Stomach (tissue), 9 donors: Measurements from ENCODE around the gene KRT83. TPM values are rescaled to one million over a fixed set of nuclear protein-coding genes. Genes with fewer than 3 reads are reported as not detected.

Experiments used
- DNase-seq, 2 donors: peaks; one replicate each; pipeline versions ENCODE4 v3.0.0 to v3.0.0-alpha.2; 2013 to 2019
- H3K27ac ChIP-seq, 5 donors: fragments of 200-600 bp in 4 of 5; sonication (generic) in 4 of 5; one replicate each; pipeline ENCODE4 v1.5.1; 2013 to 2019; ENCODE audit warnings: mild to moderate bottlenecking in 1 of 5, moderate library complexity in 1 of 5
- H3K27me3 ChIP-seq, 3 donors: fragments of 200-600 bp; sonication (generic); one replicate each; pipeline ENCODE4 v1.5.1; 2017 to 2019; ENCODE audit warnings: mixed run types in 1 of 3
- H3K36me3 ChIP-seq, 4 donors: fragments of 200-600 bp; sonication (generic); 1 replicate in 3 of 4; 2 replicates in 1 of 4; pipeline ENCODE4 v1.5.1; 2016 to 2019
- H3K4me1 ChIP-seq, 4 donors: fragments of 200-600 bp; sonication (generic); one replicate each; pipeline ENCODE4 v1.5.1; 2016 to 2019
- H3K4me3 ChIP-seq, 4 donors: fragments of 200-600 bp; sonication (generic) in 3 of 4; one replicate each; pipeline ENCODE4 v1.5.1; 2016 to 2019; ENCODE audit warnings: mild to moderate bottlenecking in 1 of 4
- H3K9me3 ChIP-seq, 4 donors: fragments of 200-600 bp; sonication (generic); one replicate each; pipeline ENCODE4 v1.5.1; 2016 to 2019
- CTCF ChIP-seq, 7 experiments: fragments of 450-650 bp in 4 of 7; fragments of 200-600 bp in 3 of 7; sonication (generic) in 3 of 7; IDR thresholded peaks; one replicate each; pipeline ENCODE4 v1.5.1; 2016 to 2019; ENCODE audit warnings: antibody characterized with exemption in 7 of 7, control low read depth in 2 of 7, mild to moderate bottlenecking in 1 of 7
- EP300 ChIP-seq: sonication (generic); formaldehyde crosslinking; IDR thresholded peaks from one replicate; pipeline ENCODE4 v1.6.1; 2017; ENCODE audit warnings: antibody characterized with exemption
- POLR2A ChIP-seq, 4 donors: fragments of 450-650 bp; IDR thresholded peaks; one replicate each; pipeline ENCODE4 v1.6.1; 2016; ENCODE audit warnings: antibody characterized with exemption in 4 of 4, control low read depth in 2 of 4, mild to moderate bottlenecking in 1 of 4, moderate library complexity in 1 of 4
- POLR2AphosphoS5 ChIP-seq, 3 donors: sonication (generic); formaldehyde crosslinking; IDR thresholded peaks; one replicate each; pipeline ENCODE4 v1.6.1; 2016; ENCODE audit warnings: antibody characterized with exemption in 3 of 3
- WGBS, 5 donors: extraction: QIAGEN DNeasy Blood & Tissue Kit in 3 of 5; methylation state at CpG; one replicate each; pipeline versions ENCODE4 v1.1.5 to v1.1.7; 2013 to 2018; 5-methylcytosine and 5-hydroxymethylcytosine counted together
- intact Hi-C: fragments of 100-400 bp; cut with DNase I; formaldehyde crosslinking; loops from one replicate; pipeline ENCODE4 v1.15.1; 2023; ENCODE audit warnings: low total_unique reads
- polyA plus RNA-seq, 3 donors: library from polyadenylated mRNA; stranded (reverse); fragments of 200-250 nt; gene quantifications; one replicate each; pipeline ENCODE4 v1.2.3, GENCODE V29; 2013
- total RNA-seq, 5 donors: library from RNA; depleted of rRNA; stranded (reverse); fragments of >200 nt; gene quantifications; one replicate each; pipeline versions ENCODE4 v1.1.0 to v1.2.3, GENCODE V29; 2014 to 2016
- donor health status: healthy with polysubstance abuse.
- donor health status: Bipolar disorder and iron deficiency.
- donor health status: healthy.

KRT83 gene
- total and polyA plus RNA-seq, 8 donors, result not detected

DNA sequence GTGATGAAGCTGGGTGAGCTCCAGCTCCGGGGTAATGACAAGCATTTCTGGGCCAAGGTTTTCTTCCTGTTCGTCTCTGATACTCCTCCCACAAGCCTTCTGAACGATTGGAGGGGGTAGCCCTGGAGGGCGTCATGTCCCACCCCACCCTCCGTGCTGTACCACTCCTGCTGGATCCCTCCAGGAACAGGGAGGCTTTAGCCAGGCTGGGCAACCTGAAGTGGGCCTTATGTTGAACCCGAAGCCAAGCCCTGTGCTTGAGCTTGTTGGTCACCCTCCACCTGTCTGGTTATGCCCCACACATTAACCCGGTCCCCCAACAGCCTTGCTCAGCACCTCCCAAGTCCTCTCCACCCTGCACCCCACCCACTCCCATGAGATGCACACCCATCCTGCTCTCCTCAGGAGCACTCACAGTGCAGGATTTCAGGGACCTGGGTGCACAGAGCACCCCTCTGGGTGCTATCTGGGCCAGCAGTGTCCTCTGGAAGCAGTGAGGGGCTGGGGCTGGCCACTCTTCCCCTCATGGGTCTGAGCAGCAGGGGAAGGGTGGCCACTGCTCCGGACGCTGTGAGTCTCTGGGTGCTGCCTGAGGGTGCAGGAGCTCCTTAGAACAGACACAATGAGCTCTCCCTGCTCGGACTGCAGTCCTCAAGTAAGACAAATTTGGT is 6.8 kb upstream of the KRT83 start:
- Histone ChIP-seq H3K4me1 (peaks cover 0 to 10% (median 4%) of the 10 kb centered on the region in 4 donors), H3K9me3 (no peaks in the 10 kb centered on the region), H3K4me3 (no peak overlapping the region), H3K27me3 (peaks cover 0 to 5% (median 0%) of the 10 kb centered on the region in 3 donors), H3K27ac (no peak overlapping the region), H3K36me3 (no peaks in the 10 kb centered on the region)
- 57 to 67% (median 63%) methylated on average over 10 of the region's 10 CpGs for WGBS, 5 donors
- intact Hi-C loops, result loop anchor here (5.0 kb wide), 1 partner anchor 171 kb away; no protein-coding TSS in a partner anchor
- TF ChIP-seq POLR2A (IDR thresholded peaks at IDR 0.05), result no peak
- no peak for TF ChIP-seq CTCF (IDR thresholded peaks at IDR 0.05)
- no peak for TF ChIP-seq EP300
- TF ChIP-seq POLR2AphosphoS5 (IDR thresholded peaks at IDR 0.05), result no peak
- no peak for DNase-seq

GRCh38 chr12:52327052-52327829 is 6.0 kb upstream of the KRT83 start:
- H3K36me3 ChIP-seq, result no peaks in the 10 kb centered on the region

GRCh38 chr12:52324153-52324444 is 2.9 kb upstream of the KRT83 start:
- Histone ChIP-seq H3K27ac (no peak overlapping the region), H3K36me3 (no peaks in the 10 kb centered on the region), H3K4me3 (no peak overlapping the region), H3K4me1 (peaks cover 0 to 10% (median 4%) of the 10 kb centered on the region in 4 donors), H3K9me3 (no peaks in the 10 kb centered on the region), H3K27me3 (peaks cover 0 to 44% (median 13%) of the 10 kb centered on the region in 3 donors)
- WGBS, 5 donors, result 84 to 100% (median 92%) methylated on average over 3 of the region's 3 CpGs
- TF ChIP-seq POLR2A (IDR thresholded peaks at IDR 0.05) (no peak), EP300 (no peak), CTCF (IDR thresholded peaks at IDR 0.05) (no peak), POLR2AphosphoS5 (IDR thresholded peaks at IDR 0.05) (no peak)
- no peak for DNase-seq
- intact Hi-C loops, result no loop called here

More at GRCh38 chr12:52327052-52327829, 6.0 kb upstream of the KRT83 start:
- TF ChIP-seq EP300 (no peak), POLR2AphosphoS5 (IDR thresholded peaks at IDR 0.05) (peak in 1 of 3 donors; percentile 67), CTCF (IDR thresholded peaks at IDR 0.05) (peak in 5 of 7 experiments; percentile 51 to 89 (median 75))
- peaks cover 0 to 12% (median 0%) of the 10 kb centered on the region in 3 donors for H3K27me3 ChIP-seq
- no peak overlapping the region for H3K4me3 ChIP-seq
- DNase-seq, result peak; percentile 88 to 93
- 30 to 40% (median 37%) methylated on average over 11 of the region's 11 CpGs for whole genome bisulfite sequencing, 5 donors
- H3K9me3 ChIP-seq, result no peaks in the 10 kb centered on the region
- no peak overlapping the region for H3K27ac ChIP-seq
- peaks cover 0 to 10% (median 4%) of the 10 kb centered on the region in 4 donors for H3K4me1 ChIP-seq
- intact Hi-C loops, result loop anchor here (5.0 kb wide), 1 partner anchor 170 kb away; no protein-coding TSS in a partner anchor

GRCh38 chr12:52323416-52324152 is 2.4 kb upstream of the KRT83 start:
- Histone ChIP-seq H3K36me3 (no peaks in the 10 kb centered on the region), H3K27me3 (peaks cover 0 to 49% (median 13%) of the 10 kb centered on the region in 3 donors), H3K9me3 (no peaks in the 10 kb centered on the region), H3K27ac (no peak overlapping the region), H3K4me3 (no peak overlapping the region), H3K4me1 (peaks cover 0 to 10% (median 4%) of the 10 kb centered on the region in 4 donors)
- no peak for TF ChIP-seq POLR2AphosphoS5 (IDR thresholded peaks at IDR 0.05)
- no peak for TF ChIP-seq POLR2A (IDR thresholded peaks at IDR 0.05)
- TF ChIP-seq EP300, result no peak
- no peak for TF ChIP-seq CTCF (IDR thresholded peaks at IDR 0.05)
- 83 to 93% (median 92%) methylated on average over 9 to 10 of the region's 10 CpGs for WGBS, 5 donors
- intact Hi-C loops, result no loop called here
- no peak for DNase-seq
